ENCODE results near the gene TBCE.
"Not testable (repeated sequence)": the region's sequence is repeated elsewhere in the genome, so short reads cannot be mapped to it uniquely, and the experiment has no call there.

Gene TBCE

GRCh38 chr1:235468004-235468403, 100.8 kb downstream of the TBCE start:
- DNase-seq (ENCODE audit: low read depth), result no peak
- TF ChIP-seq CTCF (IDR thresholded peaks at IDR 0.05; ENCODE audit: low read depth, low read length, missing control alignments), result no peak
- H3K4me3 ChIP-seq (ENCODE audit: low read depth, low read length), result no peak overlapping the region

GRCh38 chr1:235468970-235469369, 101.7 kb downstream of the TBCE start:
- TF ChIP-seq CTCF (IDR thresholded peaks at IDR 0.05; ENCODE audit: low read depth, low read length, missing control alignments), result no peak
- H3K4me3 ChIP-seq (ENCODE audit: low read depth, low read length), result no peak overlapping the region
- DNase-seq (ENCODE audit: low read depth), result no peak

DNA sequence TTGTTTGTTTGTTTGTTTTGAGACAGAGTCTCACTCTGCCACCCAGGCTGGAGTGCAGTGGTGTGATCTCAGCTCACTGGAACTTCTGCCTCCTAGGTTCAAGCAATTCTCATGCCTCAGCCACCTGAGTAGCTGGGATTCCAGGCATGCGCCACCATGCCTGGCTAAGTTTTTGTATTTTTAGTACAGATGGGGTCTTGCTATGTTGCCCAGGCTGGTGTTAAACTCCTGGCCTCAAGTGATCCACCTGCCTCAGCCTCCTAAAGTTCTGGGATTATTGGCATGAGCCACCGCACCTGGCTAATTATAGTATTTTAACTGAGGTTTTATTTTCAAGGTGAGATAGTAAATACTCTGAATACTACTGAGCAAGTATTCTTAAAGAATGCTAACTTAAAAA, 102.7 kb downstream of the TBCE start:
- not testable (repeated sequence) for DNase-seq (ENCODE audit: low read depth); H3K4me3 ChIP-seq (ENCODE audit: low read depth, low read length)

- TF ChIP-seq CTCF (IDR thresholded peaks at IDR 0.05; ENCODE audit: low read depth, low read length, missing control alignments), result no peak
- no peak overlapping the region for H3K4me3 ChIP-seq (ENCODE audit: low read depth, low read length)
- DNase-seq (ENCODE audit: low read depth), result no peak
Observed at GRCh38 chr1:235470741-235471439, 103.7 kb downstream of the TBCE start.

GRCh38 chr1:235473806-235474205, 106.6 kb downstream of the TBCE start:
- no peak for DNase-seq (ENCODE audit: low read depth)
- no peak for TF ChIP-seq CTCF (IDR thresholded peaks at IDR 0.05; ENCODE audit: low read depth, low read length, missing control alignments)
- H3K4me3 ChIP-seq (ENCODE audit: low read depth, low read length), result no peak overlapping the region

DNA sequence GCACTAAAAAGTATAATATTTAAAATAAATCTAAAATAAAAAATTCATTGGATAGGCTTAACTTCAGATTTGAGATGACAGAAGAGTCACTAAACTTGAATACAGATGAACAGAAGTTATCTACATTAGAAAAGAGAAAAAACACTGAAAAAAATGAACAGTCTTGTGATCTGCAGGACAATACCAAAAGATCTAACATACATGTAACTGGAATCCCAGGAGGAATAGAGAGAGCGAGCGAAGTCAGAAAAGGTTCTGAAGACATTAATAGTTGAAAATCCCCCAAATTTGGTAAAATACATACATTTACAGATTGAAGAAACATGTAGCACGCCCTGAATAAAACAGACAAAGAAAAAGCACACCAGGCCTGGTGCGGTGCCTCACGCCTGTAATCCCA, 115.9 kb downstream of the TBCE start:
- TF ChIP-seq CTCF (IDR thresholded peaks at IDR 0.05; ENCODE audit: low read depth, low read length, missing control alignments), result no peak
- no peak for DNase-seq (ENCODE audit: low read depth)
- H3K4me3 ChIP-seq (ENCODE audit: low read depth, low read length), result no peak overlapping the region

DNA sequence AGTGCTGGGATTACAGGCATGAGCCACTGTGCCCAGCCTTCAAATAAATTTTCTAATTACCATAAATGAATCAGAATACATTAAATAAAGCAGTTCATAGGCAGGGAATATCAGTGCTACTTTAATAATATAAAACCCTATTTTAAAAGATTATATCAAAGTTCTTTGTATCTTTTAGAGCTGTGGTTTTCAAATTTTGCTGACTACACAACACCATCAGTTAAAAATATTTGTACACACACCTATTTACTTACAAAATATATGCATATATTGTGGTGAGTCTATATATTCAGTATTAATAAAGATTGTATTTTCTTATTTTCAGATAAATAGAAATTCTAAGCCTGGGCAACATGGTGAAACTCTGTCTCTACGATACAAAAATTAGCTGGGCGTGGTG, 118.3 kb downstream of the TBCE start:
- no peak for DNase-seq (ENCODE audit: low read depth)
- TF ChIP-seq CTCF (IDR thresholded peaks at IDR 0.05; ENCODE audit: low read depth, low read length, missing control alignments), result no peak
- H3K4me3 ChIP-seq (ENCODE audit: low read depth, low read length), result no peak overlapping the region
